Panc1 (cell line): Measurements from ENCODE around the gene ERN1. TPM values are rescaled to one million over a fixed set of nuclear protein-coding genes. Genes with fewer than 3 reads are reported as not detected.

Source experiments
- ATAC-seq: fragments of 200-7000 bp; cut with Tn5 transposase; 2 replicates; pipeline ENCODE4 v1.9.1; 2020; ENCODE audit warnings: mild to moderate bottlenecking, moderate library complexity
- BruUV-seq: library from RNA; stranded (reverse); fragments of 400-500 nt; replicated peaks from 2 replicates; lab custom pipeline; 2021; lab: Mats Ljungman, UMichigan
- CTCF ChIA-PET: fragments of 300-600 bp; sonication (Branson Sonifier 250); formaldehyde crosslinking; loops from one replicate; lab custom pipeline; 2022; ENCODE audit warnings: antibody characterized with exemption; lab: Charles Lee
- POLR2A ChIA-PET: fragments of 300-600 bp; sonication (Branson Sonifier 250); formaldehyde crosslinking; loops from one replicate; lab custom pipeline; 2022; ENCODE audit warnings: antibody characterized with exemption; lab: Charles Lee
- DNase-seq: peaks from one replicate; pipeline ENCODE4 v3.0.0-alpha.2; 2010; ENCODE audit warnings: low read depth, low spot score
- H3K27ac ChIP-seq: 2 replicates; pipeline ENCODE4 v1.5.1; 2011; ENCODE audit warnings: mild to moderate bottlenecking, low read length, inconsistent platforms
- H3K27me3 ChIP-seq: fragments of 200-500 bp; sonication (Bioruptor generic); 2 replicates; pipeline ENCODE4 v1.6.0; 2014; ENCODE audit warnings: low read length, inconsistent platforms; ENCODE audit not compliant: control insufficient read depth, insufficient read depth
- H3K36me3 ChIP-seq: fragments of 200-500 bp; sonication (Bioruptor generic); 2 replicates; pipeline ENCODE4 v1.5.1; 2014; ENCODE audit warnings: inconsistent platforms, mild to moderate bottlenecking, low read length, moderate library complexity; ENCODE audit not compliant: control insufficient read depth, insufficient read depth
- H3K4me1 ChIP-seq: 2 replicates; pipeline ENCODE4 v1.5.1; 2011; ENCODE audit warnings: inconsistent platforms, mild to moderate bottlenecking, low read length, moderate library complexity; ENCODE audit not compliant: control insufficient read depth, insufficient read depth
- H3K4me3 ChIP-seq, 2 experiments: 2 replicates each; pipeline ENCODE4 v1.5.1; 2011 to 2012; ENCODE audit warnings: low read depth in 2 of 2, low read length in 2 of 2, mild to moderate bottlenecking in 2 of 2, inconsistent platforms in 1 of 2, moderate library complexity in 1 of 2
- H3K9me3 ChIP-seq: fragments of 200-500 bp; sonication (Bioruptor generic); 2 replicates; pipeline ENCODE4 v1.5.1; 2014; ENCODE audit warnings: low read depth, mild to moderate bottlenecking, inconsistent platforms, low read length, moderate library complexity; ENCODE audit not compliant: control insufficient read depth, insufficient read depth
- POLR2AphosphoS5 ChIP-seq: IDR thresholded peaks from 2 replicates; pipeline ENCODE4 v1.6.1; 2012; ENCODE audit warnings: mild to moderate bottlenecking, low read depth, low read length, moderate library complexity
- REST ChIP-seq, 2 experiments: IDR thresholded peaks; 2 replicates each; pipeline ENCODE4 v1.6.1; 2011 to 2012; ENCODE audit warnings: low read depth in 2 of 2, control low read depth in 1 of 2, low read length in 1 of 2, mild to moderate bottlenecking in 1 of 2, moderate library complexity in 1 of 2; ENCODE audit not compliant: insufficient read depth in 1 of 2
- SIN3A ChIP-seq: IDR thresholded peaks from 2 replicates; pipeline ENCODE4 v1.6.1; 2012; ENCODE audit warnings: low read depth, mild to moderate bottlenecking, low read length, moderate library complexity, borderline replicate concordance; ENCODE audit not compliant: insufficient read depth
- TCF7L2 ChIP-seq: IDR thresholded peaks from 2 replicates; pipeline ENCODE4 v1.6.1; 2011; ENCODE audit warnings: mild to moderate bottlenecking, low read depth, low read length, inconsistent platforms
- in situ Hi-C: cut with HindIII; loops from 2 replicates; pipeline ENCODE4 v1.10.0; 2016; ENCODE audit warnings: low sequenced_read_pairs, low pct_unique_long_range_greater_than_20kb
- intact Hi-C: fragments of 100-400 bp; cut with micrococcal nuclease; formaldehyde crosslinking; loops from one replicate; pipeline ENCODE4 v1.10.0; 2022; ENCODE audit not compliant: unreplicated experiment
- total RNA-seq: library from RNA; stranded (reverse); gene quantifications from one replicate; pipeline ENCODE4 v1.2.1, GENCODE V29; 2021; ENCODE audit not compliant: unreplicated experiment
- TF ChIP-seq, protein P1 (sequence below): fragments of 450-650 bp; IDR thresholded peaks from 2 replicates; pipeline ENCODE4 v1.5.1; 2017; ENCODE audit warnings: mild to moderate bottlenecking

ERN1 gene
- total RNA-seq, 1 experiment from 2014 or later: 12.1 TPM

- POLR2A ChIA-PET: no interaction called here
- ATAC-seq (no peak), DNase-seq (no peak)
- Histone ChIP-seq H3K4me1 (0 out of 2 replicates have a peak, but pooled peaks cover 2% of the 10 kb centered on the region), H3K27me3 (no peaks in the 10 kb centered on the region), H3K4me3 (no peak overlapping the region), H3K36me3 (no peaks in the 10 kb centered on the region), H3K9me3 (no peaks in the 10 kb centered on the region), H3K27ac (no peak overlapping the region)
- intact Hi-C loops (no loop called here), in situ Hi-C loops (no loop called here)
- no TSS peak for BruUV-seq
- TF ChIP-seq TCF7L2 (no peak), SIN3A (no peak), REST (IDR thresholded peaks at IDR 0.05; ENCODE audit: insufficient read depth in 1 of 2, low read depth in 2 of 2, low read length in 1 of 2) (no peak), POLR2AphosphoS5 (no peak)
- TF ChIP-seq, protein P1, sequence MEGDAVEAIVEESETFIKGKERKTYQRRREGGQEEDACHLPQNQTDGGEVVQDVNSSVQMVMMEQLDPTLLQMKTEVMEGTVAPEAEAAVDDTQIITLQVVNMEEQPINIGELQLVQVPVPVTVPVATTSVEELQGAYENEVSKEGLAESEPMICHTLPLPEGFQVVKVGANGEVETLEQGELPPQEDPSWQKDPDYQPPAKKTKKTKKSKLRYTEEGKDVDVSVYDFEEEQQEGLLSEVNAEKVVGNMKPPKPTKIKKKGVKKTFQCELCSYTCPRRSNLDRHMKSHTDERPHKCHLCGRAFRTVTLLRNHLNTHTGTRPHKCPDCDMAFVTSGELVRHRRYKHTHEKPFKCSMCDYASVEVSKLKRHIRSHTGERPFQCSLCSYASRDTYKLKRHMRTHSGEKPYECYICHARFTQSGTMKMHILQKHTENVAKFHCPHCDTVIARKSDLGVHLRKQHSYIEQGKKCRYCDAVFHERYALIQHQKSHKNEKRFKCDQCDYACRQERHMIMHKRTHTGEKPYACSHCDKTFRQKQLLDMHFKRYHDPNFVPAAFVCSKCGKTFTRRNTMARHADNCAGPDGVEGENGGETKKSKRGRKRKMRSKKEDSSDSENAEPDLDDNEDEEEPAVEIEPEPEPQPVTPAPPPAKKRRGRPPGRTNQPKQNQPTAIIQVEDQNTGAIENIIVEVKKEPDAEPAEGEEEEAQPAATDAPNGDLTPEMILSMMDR: no peak
- CTCF ChIA-PET: no interaction called here
Observed at GRCh38 chr17:64113006-64113405, 16.9 kb downstream of the ERN1 start.

- ATAC-seq: no peak
- no peaks in the 10 kb centered on the region for H3K9me3 ChIP-seq
- H3K36me3 ChIP-seq: no peaks in the 10 kb centered on the region
- no peak for TF ChIP-seq REST (IDR thresholded peaks at IDR 0.05; ENCODE audit: insufficient read depth in 1 of 2, low read depth in 2 of 2, low read length in 1 of 2)
- TF ChIP-seq SIN3A: no peak
- TF ChIP-seq, protein P1: no peak
- no peak for TF ChIP-seq POLR2AphosphoS5
- no peak for TF ChIP-seq TCF7L2
- no peak overlapping the region for H3K27ac ChIP-seq
- in situ Hi-C loops (no loop called here), intact Hi-C loops (no loop called here)
- no peaks in the 10 kb centered on the region for H3K27me3 ChIP-seq
- H3K4me3 ChIP-seq: no peak overlapping the region
- no TSS peak for BruUV-seq
- H3K4me1 ChIP-seq: 0 out of 2 replicates have a peak, but pooled peaks cover 6% of the 10 kb centered on the region
- DNase-seq: no peak
- ChIA-PET POLR2A (no interaction called here), CTCF (interaction anchor here (0.5 kb wide), 1 partner anchor 210 kb away, joined by 4 read pairs; no protein-coding TSS in a partner anchor)
Observed at GRCh38 chr17:64111831-64112230, 18.1 kb downstream of the ERN1 start.
